ENCODE results near the gene OR2B6.

Gene OR2B6

GRCh38 chr6:28004350-28005151 lies 47.5 kb downstream of the OR2B6 start:
- TF ChIP-seq CTCF (IDR thresholded peaks at IDR 0.05; ENCODE audit: insufficient read depth, low read length, poor library complexity, severe bottlenecking), result no peak
- TF ChIP-seq EZH2phosphoT487 (conservative IDR thresholded peaks at IDR 0.05; ENCODE audit: low read length), result no peak

GRCh38 chr6:28005152-28005890 lies 48.3 kb downstream of the OR2B6 start:
- Histone ChIP-seq H3K79me2 (ENCODE audit: insufficient read depth, low read length) (no peaks in the 10 kb centered on the region), H3K27ac (ENCODE audit: low read depth, low read length) (no peak overlapping the region), H3K9ac (ENCODE audit: low read length) (no peak overlapping the region), H3K36me3 (ENCODE audit: low read length) (no peaks in the 10 kb centered on the region), H3K9me2 (replicated peaks; ENCODE audit: insufficient read depth, low read length) (no peaks in the 10 kb centered on the region), H4K20me1 (ENCODE audit: low read depth, low read length) (no peaks in the 10 kb centered on the region), H3F3A (ENCODE audit: insufficient read depth) (no peaks in the 10 kb centered on the region), H3K27me3 (ENCODE audit: low read length) (no peaks in the 10 kb centered on the region), H3K4me2 (ENCODE audit: low read depth, low read length, poor library complexity, severe bottlenecking) (no peak overlapping the region), H3K9me3 (ENCODE audit: insufficient read depth, low read length) (no peaks in the 10 kb centered on the region), H3K4me3 (ENCODE audit: insufficient read depth, low read length, poor library complexity, severe bottlenecking) (no peak overlapping the region), H2AFZ (ENCODE audit: low read depth, low read length, severe bottlenecking) (no peak overlapping the region)
- TF ChIP-seq CTCF (IDR thresholded peaks at IDR 0.05; ENCODE audit: insufficient read depth, low read length, poor library complexity, severe bottlenecking) (no peak), EZH2phosphoT487 (conservative IDR thresholded peaks at IDR 0.05; ENCODE audit: low read length) (no peak)

More at GRCh38 chr6:28004350-28005151, 47.5 kb downstream of the OR2B6 start:
- Histone ChIP-seq H3K9ac (ENCODE audit: low read length) (no peak overlapping the region), H3K9me2 (replicated peaks; ENCODE audit: insufficient read depth, low read length) (no peaks in the 10 kb centered on the region), H3K79me2 (ENCODE audit: insufficient read depth, low read length) (no peaks in the 10 kb centered on the region), H3K27ac (ENCODE audit: low read depth, low read length) (no peak overlapping the region), H2AFZ (ENCODE audit: low read depth, low read length, severe bottlenecking) (no peak overlapping the region), H4K20me1 (ENCODE audit: low read depth, low read length) (no peaks in the 10 kb centered on the region), H3K4me2 (ENCODE audit: low read depth, low read length, poor library complexity, severe bottlenecking) (no peak overlapping the region), H3F3A (ENCODE audit: insufficient read depth) (no peaks in the 10 kb centered on the region), H3K36me3 (ENCODE audit: low read length) (no peaks in the 10 kb centered on the region), H3K9me3 (ENCODE audit: insufficient read depth, low read length) (no peaks in the 10 kb centered on the region), H3K27me3 (ENCODE audit: low read length) (no peaks in the 10 kb centered on the region), H3K4me3 (ENCODE audit: insufficient read depth, low read length, poor library complexity, severe bottlenecking) (no peak overlapping the region)

- Histone ChIP-seq H2AFZ (ENCODE audit: low read depth, low read length, severe bottlenecking) (no peak overlapping the region), H4K20me1 (ENCODE audit: low read depth, low read length) (no peaks in the 10 kb centered on the region), H3K27ac (ENCODE audit: low read depth, low read length) (no peak overlapping the region), H3K4me3 (ENCODE audit: insufficient read depth, low read length, poor library complexity, severe bottlenecking) (no peak overlapping the region), H3K27me3 (ENCODE audit: low read length) (no peaks in the 10 kb centered on the region), H3F3A (ENCODE audit: insufficient read depth) (no peaks in the 10 kb centered on the region), H3K4me2 (ENCODE audit: low read depth, low read length, poor library complexity, severe bottlenecking) (no peak overlapping the region), H3K9me3 (ENCODE audit: insufficient read depth, low read length) (no peaks in the 10 kb centered on the region), H3K36me3 (ENCODE audit: low read length) (no peaks in the 10 kb centered on the region), H3K9me2 (replicated peaks; ENCODE audit: insufficient read depth, low read length) (no peaks in the 10 kb centered on the region), H3K9ac (ENCODE audit: low read length) (no peak overlapping the region), H3K79me2 (ENCODE audit: insufficient read depth, low read length) (no peaks in the 10 kb centered on the region)
- TF ChIP-seq CTCF (IDR thresholded peaks at IDR 0.05; ENCODE audit: insufficient read depth, low read length, poor library complexity, severe bottlenecking) (no peak), EZH2phosphoT487 (conservative IDR thresholded peaks at IDR 0.05; ENCODE audit: low read length) (no peak)
Observed at GRCh38 chr6:28005975-28006374, 48.9 kb downstream of the OR2B6 start.

Measured in SU-DHL-6 (cell line).